T-helper 17 cell (primary cell): ENCODE data around the gene OGT. TPM values are rescaled to one million over a fixed set of nuclear protein-coding genes. Genes with fewer than 3 reads are reported as not detected.
A peak's percentile ranks its signal among the peaks of the same experiment; 100 is the strongest.
"Not testable (repeated sequence)": the region's sequence is repeated elsewhere in the genome, so short reads cannot be mapped to it uniquely, and the experiment has no call there.

Source experiments
- ATAC-seq: fragments of 150-1000 bp; cut with Tn5 transposase; 2 replicates; pipeline ENCODE4 v1.10.0; 2021; ENCODE audit warnings: mild to moderate bottlenecking, moderate library complexity
- DNase-seq, 3 donors: peaks; one replicate each; pipeline versions ENCODE4 v3.0.0 to v3.0.0-alpha.2; 2020 to 2021
- H3K9me3 ChIP-seq: one replicate; pipeline ENCODE4 v1.7.0; 2013; ENCODE audit warnings: low read length, mild to moderate bottlenecking; ENCODE audit not compliant: control insufficient read depth, poor library complexity, severe bottlenecking
- H3K27ac Mint-ChIP-seq: one replicate; pipeline ENCODE4 v1.8.0; 2022; ENCODE audit warnings: mild to moderate bottlenecking, moderate library complexity, mixed read lengths
- H3K27me3 Mint-ChIP-seq: one replicate; pipeline ENCODE4 v1.8.0; 2022; ENCODE audit warnings: mixed read lengths
- H3K36me3 Mint-ChIP-seq: one replicate; pipeline ENCODE4 v1.8.0; 2022; ENCODE audit warnings: low read depth, mixed read lengths
- H3K4me1 Mint-ChIP-seq: one replicate; pipeline ENCODE4 v1.8.0; 2022; ENCODE audit warnings: mild to moderate bottlenecking, mixed read lengths
- H3K4me3 Mint-ChIP-seq: one replicate; pipeline ENCODE4 v1.8.0; 2022; ENCODE audit warnings: mild to moderate bottlenecking, moderate library complexity, mixed read lengths
- total RNA-seq, 4 donors: library from RNA in 2 of 4; stranded (reverse) in 2 of 4; gene quantifications; one replicate each; pipeline ENCODE4 v1.2.3 and lab custom pipeline; 2022 to 2026

OGT gene
- 100 to 1,000 TPM; 423 to 453 TPM for total RNA-seq
- total RNA-seq (lab: John Stamatoyannopoulos, UW): 714 to 751 reads per million in 2 donors

GRCh38 chrX:71532753-71533425 lies at the start of gene OGT:
Gene OGT, plus strand, starts transcription at chrX:71533104. Its CDS starts 196 bp downstream, at chrX:71533300.
- ATAC-seq (peak; percentile 83), DNase-seq (peak; percentile 79 to 87 (median 84))
- H3K4me3 Mint-ChIP-seq: peak within 1 kb of the TSS; percentile 99
- H3K36me3 Mint-ChIP-seq: peaks cover 8% of the 10 kb centered on the region
- peak within 1 kb of the TSS; percentile 97 for H3K27ac Mint-ChIP-seq
- peaks cover 23% of the 10 kb centered on the region for H3K4me1 Mint-ChIP-seq
- H3K9me3 ChIP-seq: no peaks in the 10 kb centered on the region
- H3K27me3 Mint-ChIP-seq: no peaks in the 10 kb centered on the region

DNA sequence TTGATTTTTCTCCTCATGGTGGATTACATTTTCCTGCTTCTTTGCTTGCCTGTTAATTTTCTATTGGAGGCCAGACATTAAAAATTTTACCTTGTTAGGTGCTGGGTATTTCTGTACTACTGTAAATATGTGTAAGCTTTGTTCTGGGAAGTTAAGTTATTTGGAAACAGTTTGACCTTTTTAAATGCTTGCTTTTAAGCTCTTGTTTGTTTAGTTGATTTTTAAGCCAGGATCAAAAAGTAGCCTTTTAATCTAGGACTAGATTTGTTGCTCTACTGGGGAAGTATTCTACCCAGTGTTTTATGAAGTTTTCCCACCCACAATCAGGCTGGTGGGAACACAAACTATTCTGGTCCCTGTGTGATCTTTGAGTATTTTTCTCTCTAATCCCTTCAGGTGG lies 45.1 kb upstream of the OGT start:
- no peaks in the 10 kb centered on the region for H3K9me3 ChIP-seq
- Mint-ChIP-seq H3K4me1 (peaks cover 5% of the 10 kb centered on the region), H3K4me3 (no peak overlapping the region), H3K27me3 (no peaks in the 10 kb centered on the region), H3K36me3 (no peaks in the 10 kb centered on the region), H3K27ac (no peak overlapping the region)
- ATAC-seq: no peak
- DNase-seq: no peak

DNA sequence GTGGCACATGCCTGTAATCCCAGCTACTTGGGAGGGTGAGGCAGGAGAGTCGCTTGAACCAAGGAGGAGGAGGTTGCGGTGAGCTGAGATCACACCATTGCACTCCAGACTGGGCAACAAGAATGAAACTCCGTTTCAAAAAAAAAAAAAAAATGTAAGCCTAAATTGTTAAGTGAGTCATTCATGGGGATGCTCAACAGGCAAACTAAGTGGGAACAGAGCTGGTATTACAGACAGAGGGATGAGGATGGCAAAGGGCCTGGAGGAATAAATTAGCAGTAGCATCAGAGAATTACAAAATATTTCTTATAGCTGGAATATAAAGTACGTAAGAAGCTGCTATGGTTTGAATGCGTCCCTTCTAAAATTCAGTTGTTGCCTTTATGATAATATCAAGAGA lies 43.4 kb upstream of the OGT start:
- H3K36me3 Mint-ChIP-seq: no peaks in the 10 kb centered on the region
- H3K27ac Mint-ChIP-seq: peak overlapping the region; percentile 67
- H3K4me3 Mint-ChIP-seq: no peak overlapping the region
- H3K27me3 Mint-ChIP-seq: no peaks in the 10 kb centered on the region
- ATAC-seq (no peak), DNase-seq (no peak)
- no peaks in the 10 kb centered on the region for H3K9me3 ChIP-seq
- peaks cover 5% of the 10 kb centered on the region for H3K4me1 Mint-ChIP-seq

DNA sequence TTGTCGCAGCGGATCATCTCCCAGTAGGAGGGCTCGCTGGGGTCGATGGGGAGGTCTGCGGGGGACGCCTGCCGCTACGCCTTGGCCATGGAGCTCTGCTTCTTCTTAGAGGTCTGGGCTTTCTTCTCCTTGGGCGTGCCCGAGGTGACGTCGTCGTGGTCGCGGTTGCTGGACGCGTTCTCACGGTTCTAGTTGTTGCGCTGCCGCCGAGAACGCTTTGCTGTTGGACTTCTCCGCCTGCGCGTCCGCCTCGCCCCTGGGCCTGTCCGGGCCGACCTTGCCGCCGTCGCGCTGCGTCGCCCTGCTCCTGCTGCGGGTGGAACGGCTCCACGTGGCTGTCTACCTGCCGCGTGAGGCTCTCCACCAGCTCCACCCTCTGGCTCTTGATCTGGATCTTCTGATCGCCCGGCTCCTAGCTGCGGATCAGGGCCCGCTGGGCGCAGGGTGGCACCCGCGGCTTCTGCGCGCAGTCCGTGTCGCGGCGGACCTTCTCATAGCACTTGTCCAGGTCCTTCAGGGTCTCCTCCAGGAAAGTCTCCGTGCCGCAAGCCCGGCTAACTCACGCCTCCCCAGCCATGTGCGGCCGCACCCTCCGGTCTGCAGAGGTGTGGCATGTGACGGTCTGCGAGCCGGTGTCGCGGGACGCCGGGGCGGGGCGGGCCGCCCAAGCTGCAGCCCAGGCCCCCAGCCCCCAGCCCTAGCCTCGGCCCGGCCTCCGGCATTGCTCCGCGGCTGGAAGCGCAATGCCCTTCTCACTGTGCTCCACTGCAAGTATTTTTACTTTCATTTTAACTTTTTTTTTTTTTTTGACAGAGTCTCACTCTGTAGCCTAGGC lies 40.5 kb upstream of the OGT start:
- Mint-ChIP-seq H3K4me1 (peaks cover 9% of the 10 kb centered on the region), H3K36me3 (peaks cover 3% of the 10 kb centered on the region), H3K27me3 (no peaks in the 10 kb centered on the region), H3K27ac (peak overlapping the region; percentile 27), H3K4me3 (peak overlapping the region; percentile 88)
- ATAC-seq (peak; percentile 87), DNase-seq (peak; percentile 12 to 16 (median 14))
- no peaks in the 10 kb centered on the region for H3K9me3 ChIP-seq

- Mint-ChIP-seq H3K4me3 (peak overlapping the region; percentile 88), H3K27me3 (no peaks in the 10 kb centered on the region), H3K4me1 (peaks cover 9% of the 10 kb centered on the region), H3K27ac (peak overlapping the region; percentile 27), H3K36me3 (peaks cover 3% of the 10 kb centered on the region)
- no peak for DNase-seq
- H3K9me3 ChIP-seq: no peaks in the 10 kb centered on the region
- ATAC-seq: no peak
Observed at GRCh38 chrX:71493111-71493613, 39.7 kb upstream of the OGT start.

DNA sequence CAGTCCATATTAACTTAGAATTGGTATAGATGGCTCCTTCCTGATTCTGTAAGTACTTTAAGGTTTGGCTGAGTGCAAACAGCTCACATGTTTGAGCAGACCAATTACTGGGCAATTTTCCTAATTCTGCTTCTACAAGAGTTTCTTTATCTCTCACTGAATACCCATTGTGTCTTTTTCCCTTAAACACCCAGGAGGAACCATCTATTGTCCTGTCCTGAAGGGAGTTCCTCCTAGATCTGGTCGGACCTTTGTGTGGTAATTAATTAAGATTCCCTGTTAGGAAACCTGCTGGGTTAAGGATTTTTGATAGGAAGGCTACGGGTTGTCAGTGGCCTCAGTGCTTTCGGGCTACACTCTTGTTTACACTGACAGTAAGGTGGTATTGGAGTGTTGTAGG lies 36.9 kb upstream of the OGT start:
- not testable (repeated sequence) for ATAC-seq

DNA sequence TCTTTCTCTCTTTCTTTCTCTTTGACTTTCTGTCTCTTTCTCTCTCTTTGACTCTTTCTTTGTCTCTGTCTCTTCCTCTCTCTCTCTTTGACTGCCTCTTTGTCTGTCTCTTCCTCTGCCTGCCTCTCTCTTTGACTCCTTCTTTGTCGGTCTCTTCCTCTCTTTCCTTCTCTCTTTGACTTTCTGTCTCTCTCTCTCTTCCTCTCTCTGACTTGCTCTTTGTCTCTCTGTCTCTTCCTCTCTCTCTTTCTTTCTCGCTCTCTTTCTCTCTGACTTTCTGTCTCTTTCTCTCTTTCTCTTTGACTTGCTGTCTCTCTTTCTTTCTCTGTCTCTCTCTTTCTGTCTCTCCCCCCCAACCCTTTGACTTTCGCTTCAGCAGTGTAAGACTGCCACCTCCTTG lies 36.4 kb upstream of the OGT start:
- Mint-ChIP-seq H3K4me3 (no peak overlapping the region), H3K27me3 (no peaks in the 10 kb centered on the region), H3K4me1 (peaks cover 7% of the 10 kb centered on the region), H3K36me3 (peaks cover 3% of the 10 kb centered on the region), H3K27ac (no peak overlapping the region)
- DNase-seq (no peak), ATAC-seq (no peak)
- no peaks in the 10 kb centered on the region for H3K9me3 ChIP-seq

More for the DNA sequence above, 36.9 kb upstream of the OGT start:
- H3K27me3 Mint-ChIP-seq, H3K27ac Mint-ChIP-seq, H3K4me3 Mint-ChIP-seq, H3K9me3 ChIP-seq, H3K36me3 Mint-ChIP-seq, H3K4me1 Mint-ChIP-seq, DNase-seq: not testable (repeated sequence)

DNA sequence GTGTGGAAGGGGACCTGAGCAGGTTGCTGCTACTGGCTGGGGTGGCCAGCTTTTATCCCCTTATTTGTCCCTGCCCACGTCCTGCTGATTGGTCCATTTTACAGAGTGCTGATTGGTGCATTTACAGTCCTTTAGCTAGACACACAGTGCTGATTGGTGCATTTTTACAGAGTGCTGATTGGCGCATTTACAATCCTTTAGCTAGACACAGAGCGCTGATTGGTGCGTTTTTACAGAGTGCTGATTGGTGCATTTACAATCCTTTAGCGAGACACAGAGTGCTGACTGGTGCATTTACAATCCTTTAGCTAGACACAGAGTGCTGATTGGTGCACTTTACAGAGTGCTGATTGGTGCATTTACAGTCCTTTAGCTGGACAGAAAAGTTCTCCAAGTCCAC lies 30.8 kb upstream of the OGT start:
- not testable (repeated sequence) for H3K4me1 Mint-ChIP-seq, DNase-seq, H3K36me3 Mint-ChIP-seq, H3K9me3 ChIP-seq, H3K4me3 Mint-ChIP-seq, H3K27me3 Mint-ChIP-seq, H3K27ac Mint-ChIP-seq, ATAC-seq

DNA sequence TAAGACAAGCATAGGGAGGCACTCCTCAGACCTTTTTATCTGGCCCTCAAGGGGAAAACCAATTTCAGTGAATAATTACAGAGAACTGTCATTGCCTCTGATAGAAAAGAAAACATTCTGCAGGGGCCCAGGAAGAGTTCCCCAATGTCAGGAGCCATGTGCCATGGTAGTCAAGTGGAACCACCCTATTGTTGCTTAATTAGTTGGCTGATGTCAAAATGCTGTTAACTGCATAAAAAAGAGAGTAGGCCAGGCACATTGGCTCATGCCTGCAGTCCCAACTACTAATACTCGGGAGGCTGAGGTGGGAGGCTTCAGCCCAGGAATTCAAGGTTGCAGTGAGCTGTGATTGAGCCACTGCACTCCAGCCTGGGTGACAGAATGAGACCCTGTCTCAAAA lies 28.6 kb upstream of the OGT start:
- H3K36me3 Mint-ChIP-seq: no peaks in the 10 kb centered on the region
- DNase-seq (no peak), ATAC-seq (no peak)
- H3K4me3 Mint-ChIP-seq: no peak overlapping the region
- H3K27ac Mint-ChIP-seq: no peak overlapping the region
- H3K4me1 Mint-ChIP-seq: peaks cover 2% of the 10 kb centered on the region
- H3K27me3 Mint-ChIP-seq: no peaks in the 10 kb centered on the region
- H3K9me3 ChIP-seq: no peaks in the 10 kb centered on the region

DNA sequence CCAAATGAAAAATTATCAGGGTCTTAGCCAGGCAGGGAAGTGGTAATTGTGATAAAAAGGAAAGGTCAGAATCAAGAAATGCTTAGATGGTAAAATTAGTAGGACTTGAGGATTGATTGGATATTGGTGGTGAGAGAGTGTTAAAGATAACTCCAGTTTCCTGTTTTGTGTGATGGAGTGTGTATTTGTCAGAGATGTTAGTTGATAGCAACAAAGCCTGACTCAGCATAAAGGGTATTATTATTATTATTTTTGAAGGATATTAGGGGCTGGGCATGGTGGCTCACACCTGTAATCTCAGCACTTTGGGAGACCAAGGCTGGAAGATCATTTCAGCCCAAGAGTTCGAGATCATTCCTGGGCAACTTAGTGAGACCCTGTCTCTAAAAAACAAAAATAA lies 23.6 kb upstream of the OGT start:
- H3K4me1 Mint-ChIP-seq: peaks cover 6% of the 10 kb centered on the region
- H3K36me3 Mint-ChIP-seq: no peaks in the 10 kb centered on the region
- H3K9me3 ChIP-seq: no peaks in the 10 kb centered on the region
- H3K4me3 Mint-ChIP-seq: no peak overlapping the region
- ATAC-seq: no peak
- no peak for DNase-seq
- no peak overlapping the region for H3K27ac Mint-ChIP-seq
- H3K27me3 Mint-ChIP-seq: no peaks in the 10 kb centered on the region

DNA sequence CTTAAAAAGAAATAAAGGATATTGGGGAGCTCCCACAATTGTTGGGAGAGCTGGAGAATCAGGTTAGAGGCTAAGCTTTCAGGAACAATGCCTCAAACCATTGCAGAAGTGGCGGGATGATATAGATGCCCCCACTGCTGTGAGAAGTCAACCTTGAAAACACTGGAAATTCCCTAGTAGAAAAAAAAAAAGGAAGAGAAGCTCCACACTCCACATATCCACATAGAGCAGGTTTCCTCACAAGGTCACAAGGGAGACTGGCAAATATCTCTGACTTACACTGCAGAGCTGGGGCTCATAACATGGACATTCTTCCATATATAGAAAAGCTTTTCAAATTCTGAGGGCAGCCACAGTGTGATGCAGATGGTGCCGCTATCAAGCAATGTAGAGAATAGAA lies 22.7 kb upstream of the OGT start:
- no peaks in the 10 kb centered on the region for H3K27me3 Mint-ChIP-seq
- H3K36me3 Mint-ChIP-seq: no peaks in the 10 kb centered on the region
- H3K4me1 Mint-ChIP-seq: peaks cover 9% of the 10 kb centered on the region
- peak overlapping the region; percentile 70 for H3K27ac Mint-ChIP-seq
- DNase-seq (no peak), ATAC-seq (no peak)
- no peak overlapping the region for H3K4me3 Mint-ChIP-seq
- no peaks in the 10 kb centered on the region for H3K9me3 ChIP-seq

GRCh38 chrX:71513731-71514130 lies 19.2 kb upstream of the OGT start:
- not testable (repeated sequence) for H3K4me3 Mint-ChIP-seq, ATAC-seq, H3K27ac Mint-ChIP-seq, H3K27me3 Mint-ChIP-seq, H3K9me3 ChIP-seq, DNase-seq, H3K4me1 Mint-ChIP-seq, H3K36me3 Mint-ChIP-seq

- H3K9me3 ChIP-seq: no peaks in the 10 kb centered on the region
- DNase-seq (no peak), ATAC-seq (peak; percentile 93)
- Mint-ChIP-seq H3K27ac (no peak overlapping the region), H3K36me3 (no peaks in the 10 kb centered on the region), H3K4me1 (peaks cover 8% of the 10 kb centered on the region), H3K4me3 (no peak overlapping the region), H3K27me3 (no peaks in the 10 kb centered on the region)
Observed at GRCh38 chrX:71514367-71515037, 18.4 kb upstream of the OGT start.
